ENCODE measurements around the gene RTN1.

RTN1 gene

DNA sequence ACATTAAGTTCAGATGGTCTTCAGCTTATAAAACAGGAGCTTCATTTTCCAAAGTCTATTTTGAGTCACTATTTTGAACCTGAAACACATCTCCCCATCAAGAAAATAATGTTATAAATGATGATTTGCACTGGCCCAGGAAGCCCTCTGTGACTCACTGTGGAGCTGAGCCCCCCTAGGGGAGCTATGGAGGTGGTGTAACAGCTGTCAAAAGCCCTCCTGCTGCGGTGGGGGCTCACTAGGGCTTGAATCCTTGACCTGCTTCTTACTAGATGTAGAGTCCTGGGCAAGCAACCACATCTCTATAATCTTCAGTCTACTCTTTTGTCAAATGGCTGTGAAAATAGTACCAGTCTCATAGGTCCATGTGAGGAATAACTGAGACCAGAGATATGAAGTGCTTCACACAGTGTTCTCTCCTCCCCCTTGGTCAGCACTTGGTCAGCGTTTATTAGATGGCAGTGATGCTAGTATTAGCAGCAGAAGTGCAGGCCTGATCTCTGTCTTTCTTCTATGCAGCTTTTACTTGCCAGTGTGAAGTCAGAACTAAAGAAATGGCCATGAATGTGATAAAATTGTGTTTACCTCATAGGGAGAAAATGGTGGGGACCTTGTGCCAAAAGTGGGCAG is 83.4 kb downstream of the RTN1 start:
- DNase-seq: no peak

DNA sequence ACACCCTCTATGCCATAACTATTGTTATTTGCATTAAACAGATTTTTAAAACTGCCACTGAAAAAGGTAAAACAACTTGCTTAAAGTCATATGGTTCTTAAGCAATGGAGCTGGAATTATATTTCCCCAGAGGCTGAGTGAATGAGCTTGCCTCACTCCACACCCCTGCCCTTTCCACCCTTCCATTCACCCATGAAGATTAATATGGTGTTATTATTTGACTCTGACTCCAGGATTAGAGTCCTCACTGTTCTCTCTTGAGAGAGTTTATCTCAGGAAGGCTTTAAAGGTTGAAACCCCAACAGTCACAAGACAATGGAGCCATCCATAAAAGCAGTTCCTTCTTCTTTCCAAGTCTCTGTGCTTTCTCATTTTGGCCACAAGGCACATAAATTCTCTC is 84.9 kb downstream of the RTN1 start:
- DNase-seq: no peak

DNA sequence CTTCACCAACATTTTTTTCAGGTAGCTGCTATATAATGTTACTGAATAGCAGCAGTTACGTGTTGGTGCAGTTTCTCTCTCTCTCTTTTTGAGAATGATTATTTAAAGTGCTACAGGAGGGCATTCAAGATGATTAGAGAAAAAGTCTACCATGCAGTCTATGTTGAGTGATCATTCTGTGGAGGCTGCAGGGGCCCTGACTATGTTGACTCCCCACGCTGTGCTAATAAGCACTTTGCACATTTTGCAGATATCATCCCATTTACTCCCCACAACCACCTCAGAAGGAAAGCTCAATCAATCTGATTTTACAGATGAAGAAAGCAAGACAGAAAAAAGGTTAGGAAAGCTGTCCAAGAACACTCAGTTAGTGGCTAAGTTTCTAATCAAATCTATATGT is 87.8 kb downstream of the RTN1 start:
- no peak for DNase-seq

DNA sequence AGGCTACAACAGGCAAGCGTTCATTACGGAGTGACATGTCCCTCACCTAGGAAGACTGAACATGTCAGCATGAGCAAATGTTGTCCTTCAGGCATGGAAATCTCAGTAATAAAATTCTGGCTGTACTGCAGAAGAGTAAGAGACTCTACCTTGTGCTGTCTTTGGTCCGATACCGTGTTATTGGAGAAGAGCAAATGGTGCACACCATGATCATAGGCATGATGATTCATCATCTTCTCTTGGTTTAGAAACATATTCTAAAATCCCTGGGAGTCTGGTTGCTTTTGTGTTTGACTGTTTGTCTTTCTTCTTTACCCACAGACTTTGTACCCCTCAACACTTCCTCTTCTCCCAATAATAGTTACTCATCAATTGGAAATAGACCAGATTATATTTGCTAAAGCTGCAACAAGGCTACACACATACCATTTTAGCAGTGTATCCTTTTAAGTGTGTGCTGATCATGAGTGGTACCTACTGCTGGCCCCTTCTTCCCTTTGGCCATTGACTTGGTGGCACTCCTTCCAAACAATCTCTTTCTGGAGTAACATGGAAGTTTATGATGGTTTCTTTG is 93.5 kb downstream of the RTN1 start:
- no peak for DNase-seq

DNA sequence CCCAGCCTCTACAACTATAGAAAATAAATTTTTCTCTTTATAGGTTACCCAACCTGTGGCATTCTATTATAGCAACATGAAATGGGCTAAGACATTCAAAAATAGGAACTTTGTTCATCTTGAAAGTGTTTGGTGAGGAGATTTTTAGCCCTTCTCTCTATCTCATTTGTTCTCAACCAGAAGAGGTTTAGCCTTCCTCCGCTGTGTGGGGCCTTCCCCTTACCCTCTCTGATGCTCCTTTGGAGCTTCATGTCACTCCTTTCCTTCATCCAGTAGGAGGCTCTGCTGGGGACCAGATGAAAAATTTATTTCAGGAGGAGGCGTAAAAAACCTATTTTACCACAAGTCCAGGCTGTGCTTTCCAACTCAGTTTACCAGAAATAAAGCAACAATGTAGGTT is 94.1 kb downstream of the RTN1 start:
- no peak for DNase-seq

DNA sequence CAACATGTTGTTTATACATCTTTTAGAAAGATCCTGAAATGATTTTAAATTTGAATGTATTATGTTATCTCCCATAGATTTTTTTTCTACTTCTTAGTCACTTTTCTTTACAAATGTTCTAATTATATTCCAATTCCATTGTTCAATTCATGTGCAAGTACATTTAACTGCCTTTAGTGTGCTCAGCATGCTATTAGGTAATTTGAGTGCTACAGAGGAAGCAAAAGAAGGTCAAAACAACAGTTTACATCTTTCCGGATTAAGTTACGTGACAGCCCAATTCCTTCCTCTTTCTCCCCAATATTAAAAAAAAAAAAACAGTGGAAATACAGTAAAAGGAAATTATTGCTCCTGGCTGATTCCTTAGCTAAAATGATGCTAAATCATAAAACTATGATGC is 98.3 kb downstream of the RTN1 start:
- no peak for DNase-seq

DNA sequence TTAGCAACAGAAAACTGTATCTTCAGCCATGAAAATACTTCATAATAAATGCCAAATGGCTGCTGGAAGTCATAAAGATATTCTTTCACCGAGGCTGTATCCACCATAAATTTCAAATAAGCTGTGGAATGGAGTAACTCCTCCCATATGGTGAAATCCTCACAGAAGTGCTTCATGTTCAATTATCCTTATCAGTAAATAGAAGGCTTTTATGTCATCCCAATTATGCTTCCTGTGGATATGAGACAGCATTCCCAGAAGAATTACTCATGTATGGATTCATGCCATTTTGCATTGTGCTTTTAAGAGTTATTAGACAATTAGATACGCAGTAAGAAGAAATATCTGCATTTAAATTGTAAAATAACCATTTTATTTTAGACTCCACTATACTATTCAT is 99.0 kb downstream of the RTN1 start:
- DNase-seq: no peak

DNA sequence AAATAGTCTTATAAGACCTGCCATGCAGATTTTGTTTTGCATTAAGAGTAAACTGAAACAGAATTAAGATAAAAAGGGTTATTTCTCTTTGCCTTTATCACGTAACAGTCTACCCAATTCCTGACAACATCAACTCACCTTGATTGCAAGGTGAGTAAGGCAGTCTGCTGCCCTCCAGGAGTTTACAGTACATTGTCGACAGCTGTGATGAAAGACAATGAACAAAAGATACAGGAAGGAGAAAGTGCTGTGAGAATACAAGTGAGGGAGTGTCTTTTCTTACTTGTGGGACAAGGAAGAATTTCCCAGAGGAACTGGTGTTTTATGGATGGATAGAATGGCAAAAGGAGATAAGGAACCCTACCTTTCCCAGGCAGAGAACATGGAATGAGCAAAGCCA is 101.0 kb downstream of the RTN1 start:
- no peak for DNase-seq

DNA sequence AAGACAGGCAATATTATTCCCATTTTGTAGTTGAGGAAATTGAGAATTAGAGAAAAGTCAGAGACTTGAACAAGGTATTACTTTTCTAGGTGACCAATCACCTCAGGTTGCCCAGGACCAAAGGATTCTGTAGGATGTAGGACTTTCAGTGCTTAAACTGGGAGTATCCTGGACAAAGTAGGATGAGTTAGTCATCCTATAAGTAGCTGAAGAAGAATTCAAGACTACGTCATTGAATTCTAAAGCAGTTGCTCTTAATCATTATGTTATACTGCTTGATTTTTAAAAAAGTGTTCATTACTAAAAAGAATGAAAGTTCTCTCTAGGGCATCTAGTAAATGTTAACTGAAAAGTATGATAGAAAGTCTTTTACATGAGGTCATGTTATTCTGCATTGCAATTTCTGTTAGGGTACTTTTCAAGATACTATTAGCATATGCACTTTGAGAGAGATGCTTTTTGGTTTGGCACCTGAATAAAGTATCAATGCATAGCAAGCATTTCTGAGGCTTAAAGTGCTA is 101.7 kb downstream of the RTN1 start:
- no peak for DNase-seq

DNA sequence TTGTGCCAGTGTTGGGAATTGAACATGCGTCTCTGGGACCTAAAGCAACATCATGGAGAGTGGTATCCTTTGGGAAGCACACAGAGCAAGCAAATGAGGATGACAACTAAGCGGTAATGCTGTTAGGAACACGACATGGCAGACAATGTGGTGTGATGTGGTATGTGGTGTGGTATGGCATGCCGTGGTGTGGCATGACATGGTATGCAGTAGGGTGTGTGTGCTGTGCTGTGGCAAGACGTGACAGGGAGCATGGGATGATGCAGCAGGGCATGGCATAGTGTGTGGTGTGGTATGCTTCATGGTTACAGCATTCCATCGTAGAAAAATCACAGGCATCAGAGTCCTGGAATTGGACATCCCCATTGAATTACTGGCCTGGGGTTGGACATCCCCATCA is 108.7 kb downstream of the RTN1 start:
- no peak for DNase-seq

DNA sequence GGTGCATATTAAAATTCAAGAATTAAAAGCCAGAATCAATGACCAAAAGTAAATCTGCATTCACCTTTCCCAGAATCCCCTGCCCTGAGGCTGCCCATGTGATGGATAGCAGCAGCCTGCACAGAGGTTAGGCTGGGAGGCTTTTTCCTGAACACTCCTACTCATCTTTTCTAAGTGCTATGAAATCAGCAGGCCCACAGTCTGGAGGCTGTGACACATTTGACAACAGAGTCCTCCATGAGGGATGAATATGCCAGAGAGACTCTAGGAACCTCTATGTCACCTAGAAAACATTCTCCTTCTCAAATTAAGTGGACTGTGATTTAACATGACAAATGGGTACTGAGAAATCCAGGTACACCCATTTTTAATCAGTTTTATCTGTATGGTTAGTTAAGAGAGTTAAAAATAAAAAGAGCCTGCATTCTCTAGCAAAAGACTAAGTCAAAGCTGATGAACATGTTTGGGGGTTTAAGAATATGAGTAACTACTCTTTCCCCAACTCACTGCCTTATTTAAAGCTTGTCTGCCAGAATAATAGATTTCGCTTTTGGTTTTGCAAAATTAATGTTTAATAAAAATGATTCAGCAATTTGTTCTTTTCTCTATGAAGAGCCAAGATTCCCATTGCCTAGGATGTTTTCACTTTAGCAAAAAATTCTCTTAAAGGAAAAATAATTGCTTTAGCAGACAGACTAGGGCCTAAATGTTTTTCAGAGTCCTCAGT is 115.0 kb downstream of the RTN1 start:
- no peak for DNase-seq

DNA sequence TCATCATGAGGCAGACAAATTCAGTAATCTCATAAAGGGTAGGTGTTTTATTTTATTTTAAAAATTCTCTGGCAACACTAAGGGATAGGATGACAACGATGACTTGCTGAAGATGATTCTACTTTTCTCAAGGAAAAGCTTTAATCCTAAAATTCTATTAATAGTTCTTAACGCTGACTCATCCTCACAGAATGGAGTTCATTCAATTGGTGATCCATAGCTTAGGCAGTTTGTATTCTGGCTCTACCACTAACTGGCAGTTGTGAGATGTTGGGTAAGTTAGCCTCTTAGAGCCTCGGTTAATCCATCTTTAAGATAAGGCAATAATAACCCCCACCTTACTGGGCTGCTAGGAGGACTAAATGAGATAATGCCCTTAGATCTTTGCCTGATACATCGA is 116.3 kb downstream of the RTN1 start:
- no peak for DNase-seq

DNA sequence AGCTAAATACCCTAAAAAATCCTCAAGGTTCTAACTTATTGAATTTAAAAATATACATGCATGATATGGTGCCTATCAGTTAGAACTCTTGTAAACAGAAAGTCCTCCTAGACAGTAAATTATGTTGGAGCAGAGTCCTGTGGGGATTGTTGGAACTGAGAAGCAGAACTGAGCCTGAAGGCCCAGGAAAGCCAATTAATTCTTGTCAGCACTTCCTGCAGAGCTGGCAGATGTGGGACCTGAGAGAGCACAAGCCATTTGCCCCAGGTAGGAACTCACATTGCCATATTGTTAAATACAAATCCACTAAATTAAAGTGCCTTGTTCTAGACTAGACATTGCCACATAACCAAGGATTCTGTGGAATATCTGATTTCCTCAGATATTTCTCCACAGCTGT is 117.1 kb downstream of the RTN1 start:
- DNase-seq: no peak

DNA sequence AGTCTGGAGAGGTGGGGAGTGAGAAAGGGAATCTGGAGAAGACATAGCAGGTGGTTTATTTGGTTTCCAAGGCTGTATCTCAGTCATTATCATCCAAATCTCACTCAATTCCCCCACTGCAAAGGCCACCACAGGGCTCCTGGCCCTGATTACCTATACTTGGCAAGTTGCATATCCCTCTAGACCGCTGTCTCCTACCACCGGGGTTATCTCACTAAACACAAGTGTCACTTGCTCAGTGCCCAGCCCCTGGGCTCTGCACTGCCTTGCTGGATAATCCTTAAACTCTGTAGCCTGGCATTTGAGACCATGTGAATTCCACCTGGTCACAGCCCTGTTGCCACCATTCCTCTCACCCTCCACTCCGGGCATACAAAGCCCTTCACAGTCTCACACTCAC is 119.0 kb downstream of the RTN1 start:
- no peak for DNase-seq

DNA sequence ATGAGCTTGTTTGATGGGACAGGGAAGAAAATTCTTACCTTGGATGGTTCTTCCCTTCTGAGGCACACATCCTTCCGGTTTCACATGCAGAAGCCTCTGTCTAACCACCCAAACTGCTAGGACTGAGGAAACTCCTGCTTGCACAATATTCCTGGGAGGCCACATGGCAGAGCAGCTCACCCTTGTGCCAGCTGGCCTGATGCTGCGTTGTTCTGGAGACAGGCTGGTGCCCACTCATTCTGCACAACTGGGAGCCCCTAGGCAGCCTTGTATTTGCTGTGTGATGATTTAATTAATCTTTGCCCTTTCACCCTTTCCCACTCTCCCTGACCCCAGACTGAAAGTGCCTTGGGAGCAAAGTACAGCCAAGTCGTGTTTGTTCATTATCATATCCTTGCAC is 130.8 kb downstream of the RTN1 start:
- peak; percentile 2 for DNase-seq

DNA sequence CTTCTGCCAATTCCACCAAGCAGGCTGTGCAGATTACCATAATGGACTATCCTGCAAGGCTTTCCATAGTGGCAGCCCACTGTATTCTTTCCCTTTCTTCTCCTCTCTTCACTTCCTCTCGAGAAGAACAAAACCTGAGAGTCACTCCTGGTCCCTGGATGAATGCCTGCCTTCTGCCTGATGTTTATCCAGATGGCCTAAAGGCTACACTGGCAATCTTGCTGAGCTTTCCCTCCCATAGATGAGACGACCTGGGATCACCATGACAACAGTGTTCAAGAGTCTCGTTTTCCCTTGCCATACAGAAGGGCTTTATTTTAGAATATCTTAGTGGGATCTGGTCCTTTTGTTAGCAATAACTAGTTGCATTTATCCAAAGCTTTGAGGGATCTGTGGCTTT is 142.3 kb downstream of the RTN1 start:
- no peak for DNase-seq

DNA sequence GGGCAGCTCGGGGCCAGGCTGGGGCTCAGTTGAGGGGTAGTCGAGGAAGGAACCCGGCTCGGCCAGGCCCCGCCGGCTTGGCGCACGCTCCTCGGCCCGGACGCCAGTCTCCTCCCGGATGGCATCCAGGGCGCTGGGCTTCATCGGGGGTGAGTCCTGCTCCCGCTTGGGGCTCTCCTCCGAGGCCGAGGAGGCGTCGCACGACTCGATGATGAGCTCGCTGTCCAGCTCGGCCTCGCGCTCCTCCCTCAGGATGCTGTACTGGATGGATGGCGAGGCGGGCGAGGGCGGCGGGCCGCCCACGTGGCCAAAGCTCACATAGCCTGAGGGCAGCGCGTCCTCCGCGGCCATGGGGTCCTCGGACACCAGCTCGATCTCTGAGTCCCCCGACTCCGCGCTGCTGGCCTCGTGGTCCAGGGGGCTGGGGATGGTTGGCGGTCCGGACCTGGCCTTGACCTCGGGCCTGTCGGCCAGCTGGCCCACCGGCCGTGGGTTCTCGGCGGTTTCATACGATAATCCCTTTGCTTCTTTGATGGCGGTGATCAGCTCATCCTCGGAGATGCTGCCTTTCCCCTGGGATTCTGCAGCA is 143.4 kb downstream of the RTN1 start:
- DNase-seq: no peak

DNA sequence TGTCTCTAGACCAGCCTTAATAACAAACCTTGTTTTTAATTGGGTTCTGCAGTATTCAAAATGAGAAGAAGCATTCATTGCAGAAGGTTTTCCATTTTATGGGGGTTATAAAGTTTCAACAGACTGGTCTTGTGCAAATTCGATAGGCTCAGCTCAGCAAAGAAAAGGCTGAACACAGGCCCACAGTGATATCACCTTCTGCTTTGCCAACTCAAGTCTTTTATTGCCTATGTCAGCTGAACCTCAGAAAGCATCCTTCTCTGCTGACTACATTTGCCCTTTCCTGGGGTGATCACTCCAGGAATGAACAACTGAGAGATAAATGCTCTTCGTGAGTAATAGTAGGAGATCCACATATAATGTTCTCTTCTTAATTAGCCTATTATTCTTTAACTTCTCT is 159.5 kb downstream of the RTN1 start:
- no peak for DNase-seq

DNA sequence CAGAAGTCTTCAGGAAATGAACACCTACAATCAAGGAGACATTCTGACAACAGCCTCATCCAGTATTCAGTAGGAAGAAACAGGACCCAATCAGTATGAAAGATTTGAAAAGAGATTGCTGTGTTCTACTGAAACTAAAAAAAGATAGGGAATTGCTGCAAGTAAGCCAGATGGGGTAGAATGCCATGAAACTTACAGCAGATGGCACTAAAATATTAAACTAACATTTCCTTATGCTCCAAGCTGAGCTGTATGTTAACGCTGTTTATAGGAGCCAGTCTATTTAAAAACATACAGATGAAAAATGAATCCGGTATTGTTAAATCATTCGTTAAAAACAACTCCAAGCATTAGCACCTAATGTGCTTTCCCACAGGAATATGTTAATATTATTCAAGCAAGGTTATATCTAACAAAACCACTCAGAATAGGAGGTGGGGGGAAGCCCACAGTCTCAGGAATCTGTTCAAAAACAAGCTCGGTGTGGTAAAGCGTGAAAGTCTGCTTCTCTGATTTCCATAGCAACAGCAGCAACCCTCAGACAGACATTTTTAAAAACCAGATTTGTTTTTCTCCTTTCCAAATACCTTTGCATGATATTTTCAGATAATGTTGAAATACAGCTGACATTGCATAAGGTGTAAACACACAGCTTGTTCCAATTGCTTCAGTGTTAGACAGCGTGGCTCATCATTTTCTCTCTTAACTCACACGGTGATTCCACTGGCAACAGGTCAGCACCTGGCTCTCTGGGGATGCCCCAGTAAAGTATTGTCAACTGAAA is 162.6 kb downstream of the RTN1 start:
- no peak for DNase-seq

DNA sequence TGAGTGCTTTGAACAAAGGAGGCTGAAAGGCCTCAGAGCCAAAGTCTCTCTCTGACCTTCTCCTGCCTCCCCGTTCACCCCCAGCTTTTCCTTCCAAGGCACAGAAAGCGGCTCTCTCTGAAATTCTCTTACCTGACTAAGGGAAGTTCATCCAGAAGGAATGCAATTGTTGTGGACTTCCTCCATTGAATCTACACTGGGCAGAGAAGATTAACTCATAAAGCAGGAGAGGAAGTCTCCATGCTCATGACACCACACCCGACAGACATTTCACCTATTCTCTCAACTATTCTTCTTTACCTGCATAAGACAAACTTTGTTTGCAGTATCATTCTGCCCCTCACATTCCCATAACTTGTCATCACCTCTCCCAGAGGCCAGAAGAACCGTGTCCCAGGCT is 164.7 kb downstream of the RTN1 start:
- DNase-seq: no peak

DNA sequence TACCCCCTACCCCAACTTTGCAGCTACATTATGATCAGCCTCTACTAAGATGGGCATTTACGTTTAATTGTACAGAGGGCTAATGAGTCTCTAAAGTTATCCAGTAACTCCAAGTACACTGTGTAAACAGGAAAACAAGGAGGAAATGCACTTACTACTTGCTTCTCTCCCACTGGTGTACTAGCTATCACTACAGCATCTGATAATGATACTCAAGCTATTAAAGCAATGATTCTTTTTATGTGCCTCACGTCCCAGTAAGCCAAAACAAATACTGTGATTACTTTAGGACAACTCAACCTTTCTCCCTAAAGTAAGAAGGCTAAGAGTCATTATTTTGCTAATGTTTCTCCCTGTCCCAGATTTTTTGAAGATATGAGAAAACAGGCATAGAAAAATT is 165.3 kb downstream of the RTN1 start:
- no peak for DNase-seq

DNA sequence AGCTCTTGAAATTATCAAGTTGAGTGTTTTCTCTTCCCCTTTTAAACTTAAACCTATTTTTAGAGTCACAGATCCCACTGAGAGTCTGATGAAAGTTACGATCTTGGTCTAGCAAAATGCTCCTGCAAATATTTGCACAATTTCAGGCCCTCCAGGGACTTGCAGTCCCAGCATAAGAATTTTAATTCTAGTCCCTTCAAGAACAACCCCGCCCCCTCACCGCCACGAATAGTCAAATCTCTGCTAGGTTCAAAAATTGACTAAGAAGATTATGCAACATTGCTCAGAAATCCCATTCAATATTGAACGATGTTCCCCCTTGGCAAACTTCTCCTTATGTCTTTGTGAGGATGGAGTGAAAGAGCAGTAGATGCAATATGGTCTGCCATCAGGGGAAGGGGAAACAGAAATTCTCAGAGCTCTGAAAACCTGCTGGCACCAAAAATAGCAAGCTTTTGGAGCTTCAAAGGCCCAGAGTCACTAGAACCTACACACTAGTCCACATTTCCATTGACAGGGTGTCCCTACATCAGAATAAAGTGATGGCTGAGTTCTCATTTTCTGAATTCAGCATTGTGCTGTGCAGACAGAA is 166.4 kb downstream of the RTN1 start:
- no peak for DNase-seq

DNA sequence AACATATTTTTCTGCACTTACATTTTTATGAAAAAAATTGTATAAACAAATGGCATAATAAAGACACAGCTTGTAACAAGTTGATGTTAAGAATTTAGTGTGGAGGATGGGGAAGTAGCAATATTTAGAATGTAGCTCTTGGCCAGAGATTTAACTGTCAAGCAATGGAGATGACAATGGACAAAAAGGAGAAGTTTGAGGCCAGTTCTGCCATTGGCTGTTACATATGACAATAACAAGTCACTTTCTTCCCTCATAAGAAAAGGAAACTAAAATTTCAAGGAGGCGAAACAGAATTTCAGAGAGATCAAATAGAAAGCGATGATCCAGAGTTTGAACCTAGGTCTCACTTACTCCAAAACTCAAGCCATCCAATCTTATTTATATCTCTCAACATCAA is 171.1 kb downstream of the RTN1 start:
- DNase-seq: no peak

All from CD4-positive, alpha-beta T cell treated with Interleukin-21 for 1 hour (primary cell).